Nephron (organoid): ENCODE results near the gene MYCL.

Experiments used
- H3K27ac Mint-ChIP-seq, 3 experiments: 2 replicates each; pipeline ENCODE4 v1.8.0; 2020; ENCODE audit warnings: mixed read lengths in 3 of 3, mild to moderate bottlenecking in 2 of 3, moderate library complexity in 1 of 3
- H3K27me3 Mint-ChIP-seq: 2 replicates; pipeline ENCODE4 v1.8.0; 2021; ENCODE audit warnings: low read depth, mild to moderate bottlenecking, moderate library complexity, mixed read lengths
- H3K36me3 Mint-ChIP-seq: 2 replicates; pipeline ENCODE4 v1.8.0; 2020; ENCODE audit warnings: low read depth, mixed read lengths
- H3K4me1 Mint-ChIP-seq: 2 replicates; pipeline ENCODE4 v1.8.0; 2020; ENCODE audit warnings: mixed read lengths
- H3K4me3 Mint-ChIP-seq, 3 experiments: 2 replicates each; pipeline ENCODE4 v1.8.0; 2020; ENCODE audit warnings: mild to moderate bottlenecking in 3 of 3, mixed read lengths in 3 of 3, moderate library complexity in 2 of 3
- H3K9me3 Mint-ChIP-seq: 2 replicates; pipeline ENCODE4 v1.8.0; 2020; ENCODE audit warnings: mixed read lengths
- CTCF ChIP-seq, 3 experiments: fragments of 200-600 bp; sonication (generic); IDR thresholded peaks; one replicate each; pipeline ENCODE4 v1.5.0; 2021; ENCODE audit warnings: antibody characterized with exemption in 3 of 3; ENCODE audit not compliant: unreplicated experiment in 3 of 3

Gene MYCL

GRCh38 chr1:39900662-39901463, 854 bp downstream of the MYCL start:
- H3K9me3 Mint-ChIP-seq: no peaks in the 10 kb centered on the region
- no peaks in the 10 kb centered on the region for H3K36me3 Mint-ChIP-seq
- peaks cover 42% of the 10 kb centered on the region for H3K4me1 Mint-ChIP-seq
- H3K27me3 Mint-ChIP-seq: peaks cover 62% of the 10 kb centered on the region
- TF ChIP-seq CTCF (IDR thresholded peaks at IDR 0.05; ENCODE audit: unreplicated experiment in 3 of 3): no peak
- H3K27ac Mint-ChIP-seq: no peak overlapping the region
- peak overlapping the region; percentile 85 to 95 (median 87) for H3K4me3 Mint-ChIP-seq

GRCh38 chr1:39899611-39900538, 1.8 kb downstream of the MYCL start:
- no peak for TF ChIP-seq CTCF (IDR thresholded peaks at IDR 0.05; ENCODE audit: unreplicated experiment in 3 of 3)
- Mint-ChIP-seq H3K36me3 (no peaks in the 10 kb centered on the region), H3K27ac (peak overlapping the region in 2 of 3 experiments; percentile 85 to 89), H3K4me1 (peaks cover 50% of the 10 kb centered on the region), H3K9me3 (no peaks in the 10 kb centered on the region), H3K27me3 (peaks cover 53% of the 10 kb centered on the region), H3K4me3 (peak overlapping the region; percentile 85 to 95 (median 87))

- no peaks in the 10 kb centered on the region for H3K9me3 Mint-ChIP-seq
- peak overlapping the region; percentile 76 to 89 (median 85) for H3K27ac Mint-ChIP-seq
- H3K4me3 Mint-ChIP-seq: peak overlapping the region; percentile 85 to 95 (median 87)
- TF ChIP-seq CTCF (IDR thresholded peaks at IDR 0.05; ENCODE audit: unreplicated experiment in 3 of 3): no peak
- peaks cover 46% of the 10 kb centered on the region for H3K27me3 Mint-ChIP-seq
- H3K4me1 Mint-ChIP-seq: peaks cover 53% of the 10 kb centered on the region
- no peaks in the 10 kb centered on the region for H3K36me3 Mint-ChIP-seq
These were observed 2.8 kb downstream of the MYCL start for GRCh38 chr1:39898648-39899603.

- H3K4me1 Mint-ChIP-seq: peaks cover 61% of the 10 kb centered on the region
- no peaks in the 10 kb centered on the region for H3K9me3 Mint-ChIP-seq
- H3K36me3 Mint-ChIP-seq: no peaks in the 10 kb centered on the region
- peak overlapping the region; percentile 20 to 65 (median 33) for H3K4me3 Mint-ChIP-seq
- H3K27me3 Mint-ChIP-seq: peaks cover 39% of the 10 kb centered on the region
- peak overlapping the region; percentile 57 to 89 (median 76) for H3K27ac Mint-ChIP-seq
- TF ChIP-seq CTCF (IDR thresholded peaks at IDR 0.05; ENCODE audit: unreplicated experiment in 3 of 3): no peak
These were observed 3.5 kb downstream of the MYCL start for GRCh38 chr1:39898191-39898590.

GRCh38 chr1:39896909-39897685, 4.6 kb downstream of the MYCL start:
- Mint-ChIP-seq H3K9me3 (no peaks in the 10 kb centered on the region), H3K4me1 (peaks cover 70% of the 10 kb centered on the region), H3K36me3 (no peaks in the 10 kb centered on the region), H3K27me3 (peaks cover 28% of the 10 kb centered on the region), H3K4me3 (peak overlapping the region; percentile 26 to 69 (median 41)), H3K27ac (peak overlapping the region; percentile 66 to 89 (median 72))
- TF ChIP-seq CTCF (IDR thresholded peaks at IDR 0.05; ENCODE audit: unreplicated experiment in 3 of 3): no peak
